ENCODE results near the gene DNHD1. TPM values are rescaled to one million over a fixed set of nuclear protein-coding genes. Genes with fewer than 3 reads are reported as not detected.
A peak's percentile ranks its signal among the peaks of the same experiment; 100 is the strongest.

DNHD1 gene
- total and polyA plus RNA-seq, 2 experiments from 2014 or later: 3.6 to 9.6 TPM

DNA sequence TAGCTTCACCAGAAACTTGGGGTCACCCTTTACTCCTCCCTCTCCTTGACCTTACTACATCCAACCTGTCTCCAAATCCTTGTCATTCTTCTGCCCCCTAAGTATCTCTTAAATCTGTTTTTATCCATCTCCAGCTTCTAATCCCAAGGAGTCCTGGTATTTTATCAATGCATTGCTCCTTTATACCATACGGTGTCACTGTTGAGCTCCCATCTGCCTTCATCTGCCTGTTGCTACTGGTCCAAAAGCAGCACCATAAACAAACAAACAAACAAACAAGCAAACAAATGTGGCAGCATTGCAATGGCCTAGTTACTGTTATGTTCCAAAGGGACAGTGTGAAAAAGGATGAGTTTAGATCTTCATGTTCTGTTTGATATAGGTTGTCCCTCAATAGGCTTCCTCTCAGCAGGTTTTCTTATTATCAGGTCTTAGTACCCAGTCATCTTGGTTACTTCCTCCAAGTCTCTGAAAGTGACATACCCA, 34.2 kb downstream of the DNHD1 start:
- no peak overlapping the region for H2AFZ ChIP-seq
- no peaks in the 10 kb centered on the region for H4K20me1 ChIP-seq (replicated peaks; ENCODE audit: insufficient read depth)
- H3K4me3 ChIP-seq: no peak overlapping the region
- no peak overlapping the region for H3K4me2 ChIP-seq
- H3K4me1 Mint-ChIP-seq: no peaks in the 10 kb centered on the region
- no peak overlapping the region for H3K4me3 Mint-ChIP-seq
- no peaks in the 10 kb centered on the region for H3K9me2 ChIP-seq (ENCODE audit: insufficient read depth)
- H3K36me3 ChIP-seq (ENCODE audit: insufficient read depth): no peaks in the 10 kb centered on the region
- peak; percentile 68 for DNase-seq (ENCODE audit: low spot score)
- H3K27ac ChIP-seq (ENCODE audit: low read depth): no peak overlapping the region
- no peak overlapping the region for H3K27ac Mint-ChIP-seq
- TF ChIP-seq EZH2phosphoT487 (IDR thresholded peaks at IDR 0.05; ENCODE audit: unreplicated experiment): no peak
- TF ChIP-seq, protein P1, sequence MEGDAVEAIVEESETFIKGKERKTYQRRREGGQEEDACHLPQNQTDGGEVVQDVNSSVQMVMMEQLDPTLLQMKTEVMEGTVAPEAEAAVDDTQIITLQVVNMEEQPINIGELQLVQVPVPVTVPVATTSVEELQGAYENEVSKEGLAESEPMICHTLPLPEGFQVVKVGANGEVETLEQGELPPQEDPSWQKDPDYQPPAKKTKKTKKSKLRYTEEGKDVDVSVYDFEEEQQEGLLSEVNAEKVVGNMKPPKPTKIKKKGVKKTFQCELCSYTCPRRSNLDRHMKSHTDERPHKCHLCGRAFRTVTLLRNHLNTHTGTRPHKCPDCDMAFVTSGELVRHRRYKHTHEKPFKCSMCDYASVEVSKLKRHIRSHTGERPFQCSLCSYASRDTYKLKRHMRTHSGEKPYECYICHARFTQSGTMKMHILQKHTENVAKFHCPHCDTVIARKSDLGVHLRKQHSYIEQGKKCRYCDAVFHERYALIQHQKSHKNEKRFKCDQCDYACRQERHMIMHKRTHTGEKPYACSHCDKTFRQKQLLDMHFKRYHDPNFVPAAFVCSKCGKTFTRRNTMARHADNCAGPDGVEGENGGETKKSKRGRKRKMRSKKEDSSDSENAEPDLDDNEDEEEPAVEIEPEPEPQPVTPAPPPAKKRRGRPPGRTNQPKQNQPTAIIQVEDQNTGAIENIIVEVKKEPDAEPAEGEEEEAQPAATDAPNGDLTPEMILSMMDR (conservative IDR thresholded peaks at IDR 0.05; ENCODE audit: low read depth in 2 of 2): peak; percentile 86 to 93
- TF ChIP-seq, protein P2, sequence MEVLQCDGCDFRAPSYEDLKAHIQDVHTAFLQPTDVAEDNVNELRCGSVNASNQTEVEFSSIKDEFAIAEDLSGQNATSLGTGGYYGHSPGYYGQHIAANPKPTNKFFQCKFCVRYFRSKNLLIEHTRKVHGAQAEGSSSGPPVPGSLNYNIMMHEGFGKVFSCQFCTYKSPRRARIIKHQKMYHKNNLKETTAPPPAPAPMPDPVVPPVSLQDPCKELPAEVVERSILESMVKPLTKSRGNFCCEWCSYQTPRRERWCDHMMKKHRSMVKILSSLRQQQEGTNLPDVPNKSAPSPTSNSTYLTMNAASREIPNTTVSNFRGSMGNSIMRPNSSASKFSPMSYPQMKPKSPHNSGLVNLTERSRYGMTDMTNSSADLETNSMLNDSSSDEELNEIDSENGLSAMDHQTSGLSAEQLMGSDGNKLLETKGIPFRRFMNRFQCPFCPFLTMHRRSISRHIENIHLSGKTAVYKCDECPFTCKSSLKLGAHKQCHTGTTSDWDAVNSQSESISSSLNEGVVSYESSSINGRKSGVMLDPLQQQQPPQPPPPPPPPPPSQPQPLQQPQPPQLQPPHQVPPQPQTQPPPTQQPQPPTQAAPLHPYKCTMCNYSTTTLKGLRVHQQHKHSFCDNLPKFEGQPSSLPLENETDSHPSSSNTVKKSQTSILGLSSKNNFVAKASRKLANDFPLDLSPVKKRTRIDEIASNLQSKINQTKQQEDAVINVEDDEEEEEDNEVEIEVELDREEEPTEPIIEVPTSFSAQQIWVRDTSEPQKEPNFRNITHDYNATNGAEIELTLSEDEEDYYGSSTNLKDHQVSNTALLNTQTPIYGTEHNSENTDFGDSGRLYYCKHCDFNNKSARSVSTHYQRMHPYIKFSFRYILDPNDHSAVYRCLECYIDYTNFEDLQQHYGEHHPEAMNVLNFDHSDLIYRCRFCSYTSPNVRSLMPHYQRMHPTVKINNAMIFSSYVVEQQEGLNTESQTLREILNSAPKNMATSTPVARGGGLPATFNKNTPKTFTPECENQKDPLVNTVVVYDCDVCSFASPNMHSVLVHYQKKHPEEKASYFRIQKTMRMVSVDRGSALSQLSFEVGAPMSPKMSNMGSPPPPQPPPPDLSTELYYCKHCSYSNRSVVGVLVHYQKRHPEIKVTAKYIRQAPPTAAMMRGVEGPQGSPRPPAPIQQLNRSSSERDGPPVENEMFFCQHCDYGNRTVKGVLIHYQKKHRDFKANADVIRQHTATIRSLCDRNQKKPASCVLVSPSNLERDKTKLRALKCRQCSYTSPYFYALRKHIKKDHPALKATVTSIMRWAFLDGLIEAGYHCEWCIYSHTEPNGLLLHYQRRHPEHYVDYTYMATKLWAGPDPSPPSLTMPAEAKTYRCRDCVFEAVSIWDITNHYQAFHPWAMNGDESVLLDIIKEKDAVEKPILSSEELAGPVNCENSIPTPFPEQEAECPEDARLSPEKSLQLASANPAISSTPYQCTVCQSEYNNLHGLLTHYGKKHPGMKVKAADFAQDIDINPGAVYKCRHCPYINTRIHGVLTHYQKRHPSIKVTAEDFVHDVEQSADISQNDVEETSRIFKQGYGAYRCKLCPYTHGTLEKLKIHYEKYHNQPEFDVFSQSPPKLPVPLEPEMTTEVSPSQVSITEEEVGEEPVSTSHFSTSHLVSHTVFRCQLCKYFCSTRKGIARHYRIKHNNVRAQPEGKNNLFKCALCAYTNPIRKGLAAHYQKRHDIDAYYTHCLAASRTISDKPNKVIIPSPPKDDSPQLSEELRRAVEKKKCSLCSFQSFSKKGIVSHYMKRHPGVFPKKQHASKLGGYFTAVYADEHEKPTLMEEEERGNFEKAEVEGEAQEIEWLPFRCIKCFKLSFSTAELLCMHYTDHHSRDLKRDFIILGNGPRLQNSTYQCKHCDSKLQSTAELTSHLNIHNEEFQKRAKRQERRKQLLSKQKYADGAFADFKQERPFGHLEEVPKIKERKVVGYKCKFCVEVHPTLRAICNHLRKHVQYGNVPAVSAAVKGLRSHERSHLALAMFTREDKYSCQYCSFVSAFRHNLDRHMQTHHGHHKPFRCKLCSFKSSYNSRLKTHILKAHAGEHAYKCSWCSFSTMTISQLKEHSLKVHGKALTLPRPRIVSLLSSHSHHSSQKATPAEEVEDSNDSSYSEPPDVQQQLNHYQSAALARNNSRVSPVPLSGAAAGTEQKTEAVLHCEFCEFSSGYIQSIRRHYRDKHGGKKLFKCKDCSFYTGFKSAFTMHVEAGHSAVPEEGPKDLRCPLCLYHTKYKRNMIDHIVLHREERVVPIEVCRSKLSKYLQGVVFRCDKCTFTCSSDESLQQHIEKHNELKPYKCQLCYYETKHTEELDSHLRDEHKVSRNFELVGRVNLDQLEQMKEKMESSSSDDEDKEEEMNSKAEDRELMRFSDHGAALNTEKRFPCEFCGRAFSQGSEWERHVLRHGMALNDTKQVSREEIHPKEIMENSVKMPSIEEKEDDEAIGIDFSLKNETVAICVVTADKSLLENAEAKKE (CRISPR knock-in tag; IDR thresholded peaks at IDR 0.05): no peak
- H3F3A ChIP-seq (replicated peaks; ENCODE audit: low read depth): no peaks in the 10 kb centered on the region
- H3K27me3 ChIP-seq (ENCODE audit: insufficient read depth): no peaks in the 10 kb centered on the region
- no peaks in the 10 kb centered on the region for H3K79me2 ChIP-seq (replicated peaks; ENCODE audit: insufficient read depth)
- H3K36me3 Mint-ChIP-seq (ENCODE audit: low read depth): no peaks in the 10 kb centered on the region
- H3K27me3 Mint-ChIP-seq (ENCODE audit: insufficient read depth, low read depth, poor library complexity): peaks cover 2% of the 10 kb centered on the region
- H3K4me1 ChIP-seq (ENCODE audit: insufficient read depth): no peaks in the 10 kb centered on the region
- H3K9me3 Mint-ChIP-seq: no peaks in the 10 kb centered on the region
- ATAC-seq: peak; percentile 76

DNA sequence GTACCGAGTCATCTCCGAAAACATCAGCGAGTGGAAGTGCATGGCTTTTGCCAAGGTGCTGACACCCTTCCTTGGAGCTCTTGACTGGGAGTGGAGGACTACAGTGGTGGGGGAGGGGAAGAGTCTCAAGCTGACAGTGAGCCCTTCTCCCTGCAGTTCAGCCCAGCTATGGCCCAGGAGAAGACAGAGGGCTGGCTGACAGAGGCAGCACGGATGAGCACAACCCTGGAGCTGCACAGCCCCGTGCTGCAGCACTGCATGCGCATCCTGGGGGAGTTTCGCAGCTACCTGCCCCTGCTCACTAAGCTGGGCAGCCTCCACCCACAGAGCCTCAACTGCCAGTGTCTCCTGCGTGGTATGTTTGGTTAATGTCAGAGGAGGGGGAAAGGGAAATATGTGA, 41.4 kb downstream of the DNHD1 start:
- Histone ChIP-seq H3K4me3 (no peak overlapping the region), H3K9me2 (ENCODE audit: insufficient read depth) (no peaks in the 10 kb centered on the region), H3K27me3 (ENCODE audit: insufficient read depth) (no peaks in the 10 kb centered on the region), H3K27ac (ENCODE audit: low read depth) (no peak overlapping the region), H3K4me1 (ENCODE audit: insufficient read depth) (no peaks in the 10 kb centered on the region), H3K4me2 (no peak overlapping the region), H3K36me3 (ENCODE audit: insufficient read depth) (no peaks in the 10 kb centered on the region), H2AFZ (no peak overlapping the region), H4K20me1 (replicated peaks; ENCODE audit: insufficient read depth) (no peaks in the 10 kb centered on the region), H3F3A (replicated peaks; ENCODE audit: low read depth) (no peaks in the 10 kb centered on the region), H3K79me2 (replicated peaks; ENCODE audit: insufficient read depth) (no peaks in the 10 kb centered on the region)
- H3K27ac Mint-ChIP-seq: peak overlapping the region; percentile 33; the same call in 1 of the 2 replicates
- DNase-seq (ENCODE audit: low spot score): peak; percentile 19
- H3K4me1 Mint-ChIP-seq: peaks cover 17% of the 10 kb centered on the region
- H3K9me3 Mint-ChIP-seq: no peaks in the 10 kb centered on the region
- peak; percentile 84 for ATAC-seq
- H3K4me3 Mint-ChIP-seq: no peak overlapping the region
- H3K27me3 Mint-ChIP-seq (ENCODE audit: insufficient read depth, low read depth, poor library complexity): peaks cover 7% of the 10 kb centered on the region
- H3K36me3 Mint-ChIP-seq (ENCODE audit: low read depth): no peaks in the 10 kb centered on the region
- TF ChIP-seq, protein P3, sequence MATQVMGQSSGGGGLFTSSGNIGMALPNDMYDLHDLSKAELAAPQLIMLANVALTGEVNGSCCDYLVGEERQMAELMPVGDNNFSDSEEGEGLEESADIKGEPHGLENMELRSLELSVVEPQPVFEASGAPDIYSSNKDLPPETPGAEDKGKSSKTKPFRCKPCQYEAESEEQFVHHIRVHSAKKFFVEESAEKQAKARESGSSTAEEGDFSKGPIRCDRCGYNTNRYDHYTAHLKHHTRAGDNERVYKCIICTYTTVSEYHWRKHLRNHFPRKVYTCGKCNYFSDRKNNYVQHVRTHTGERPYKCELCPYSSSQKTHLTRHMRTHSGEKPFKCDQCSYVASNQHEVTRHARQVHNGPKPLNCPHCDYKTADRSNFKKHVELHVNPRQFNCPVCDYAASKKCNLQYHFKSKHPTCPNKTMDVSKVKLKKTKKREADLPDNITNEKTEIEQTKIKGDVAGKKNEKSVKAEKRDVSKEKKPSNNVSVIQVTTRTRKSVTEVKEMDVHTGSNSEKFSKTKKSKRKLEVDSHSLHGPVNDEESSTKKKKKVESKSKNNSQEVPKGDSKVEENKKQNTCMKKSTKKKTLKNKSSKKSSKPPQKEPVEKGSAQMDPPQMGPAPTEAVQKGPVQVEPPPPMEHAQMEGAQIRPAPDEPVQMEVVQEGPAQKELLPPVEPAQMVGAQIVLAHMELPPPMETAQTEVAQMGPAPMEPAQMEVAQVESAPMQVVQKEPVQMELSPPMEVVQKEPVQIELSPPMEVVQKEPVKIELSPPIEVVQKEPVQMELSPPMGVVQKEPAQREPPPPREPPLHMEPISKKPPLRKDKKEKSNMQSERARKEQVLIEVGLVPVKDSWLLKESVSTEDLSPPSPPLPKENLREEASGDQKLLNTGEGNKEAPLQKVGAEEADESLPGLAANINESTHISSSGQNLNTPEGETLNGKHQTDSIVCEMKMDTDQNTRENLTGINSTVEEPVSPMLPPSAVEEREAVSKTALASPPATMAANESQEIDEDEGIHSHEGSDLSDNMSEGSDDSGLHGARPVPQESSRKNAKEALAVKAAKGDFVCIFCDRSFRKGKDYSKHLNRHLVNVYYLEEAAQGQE (IDR thresholded peaks at IDR 0.05; ENCODE audit: unreplicated experiment): no peak
- TF ChIP-seq, protein P1 (conservative IDR thresholded peaks at IDR 0.05; ENCODE audit: low read depth in 2 of 2): no peak
- TF ChIP-seq EZH2phosphoT487 (IDR thresholded peaks at IDR 0.05; ENCODE audit: unreplicated experiment): no peak
- no peak for TF ChIP-seq JUNB (IDR thresholded peaks at IDR 0.05; ENCODE audit: unreplicated experiment)
